Activated CD8-positive, alpha-beta memory T cell treated with anti-CD3 and anti-CD28 coated beads for 24 hours (primary cell): ENCODE measurements around the gene NME2.
"Not testable (repeated sequence)": the region's sequence is repeated elsewhere in the genome, so short reads cannot be mapped to it uniquely, and the experiment has no call there.

Experiments used
- DNase-seq: peaks from one replicate; pipeline ENCODE4 v3.0.0-alpha.2; 2020

NME2 gene

GRCh38 chr17:51153210-51154072, 12.8 kb upstream of the NME2 start, which contains the start of gene NME1:
TSS of gene NME1 (plus strand) at chr17:51153559. CDS start at chr17:51155655, 2,096 bp downstream.
- peak; percentile 100 for DNase-seq

DNA sequence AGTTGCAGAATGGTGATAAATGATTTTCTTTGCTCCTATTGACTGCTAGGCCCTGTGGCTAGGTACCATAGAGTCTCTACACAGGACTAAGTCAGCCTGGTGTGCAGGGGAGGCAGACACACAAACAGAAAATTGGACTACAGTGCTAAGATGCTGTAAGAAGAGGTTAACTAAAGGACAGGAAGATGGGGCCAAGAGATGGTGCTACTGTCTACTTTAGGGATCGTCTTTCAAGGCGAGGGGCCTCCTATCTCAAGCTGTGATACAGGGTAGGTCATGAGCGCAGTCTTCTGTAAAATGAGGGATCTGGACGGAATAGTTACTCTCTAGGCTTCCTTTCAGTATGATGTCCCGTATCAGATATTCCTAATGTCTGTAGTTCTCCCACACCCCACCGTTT, 12.0 kb upstream of the NME2 start:
- DNase-seq: no peak

DNA sequence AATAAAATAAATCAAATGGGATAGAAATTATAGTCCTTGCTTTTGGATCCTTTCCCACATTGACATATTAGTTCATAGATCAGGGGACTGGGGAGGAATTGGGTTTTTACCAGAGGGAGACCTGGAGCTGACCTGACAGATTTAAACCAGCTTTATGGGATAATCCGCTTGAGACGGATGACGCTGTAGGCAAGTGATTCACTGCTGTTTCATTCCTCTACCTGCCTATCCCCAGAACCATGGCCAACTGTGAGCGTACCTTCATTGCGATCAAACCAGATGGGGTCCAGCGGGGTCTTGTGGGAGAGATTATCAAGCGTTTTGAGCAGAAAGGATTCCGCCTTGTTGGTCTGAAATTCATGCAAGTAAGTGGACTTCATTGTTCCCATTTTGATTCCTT, 10.8 kb upstream of the NME2 start:
- no peak for DNase-seq

- no peak for DNase-seq
These were observed 6.6 kb upstream of the NME2 start for GRCh38 chr17:51159604-51160003.

- peak; percentile 17 for DNase-seq
These were observed 4.7 kb upstream of the NME2 start for GRCh38 chr17:51161541-51161940.

GRCh38 chr17:51164911-51165679, 1.1 kb upstream of the NME2 start:
- peak; percentile 52 for DNase-seq

- no peak for DNase-seq
These were observed 472 bp upstream of the NME2 start for GRCh38 chr17:51165680-51166197.

GRCh38 chr17:51166987-51167931, 1.0 kb downstream of the NME2 start:
- peak; percentile 92 for DNase-seq

DNA sequence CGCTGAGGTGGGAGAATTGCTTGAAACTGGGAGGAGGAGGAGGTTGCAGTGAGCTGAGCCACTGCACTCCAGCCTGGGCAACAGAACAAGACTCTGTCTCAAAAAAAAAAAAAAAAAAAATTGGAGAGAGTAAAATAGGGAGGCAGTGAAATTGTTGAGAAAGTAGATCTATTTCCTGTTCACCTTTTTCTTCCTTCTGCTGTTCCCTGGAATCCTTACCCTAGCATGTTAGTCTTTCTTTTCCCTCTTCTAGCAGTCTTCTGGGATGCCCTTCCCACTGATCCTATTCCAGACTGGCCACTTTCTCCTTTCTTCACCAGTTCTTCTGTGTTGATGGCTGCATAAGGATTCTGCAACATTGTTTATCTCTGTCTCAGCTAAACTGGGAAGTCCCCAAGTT, 3.1 kb downstream of the NME2 start:
- DNase-seq: no peak

- DNase-seq: no peak
These were observed 4.5 kb downstream of the NME2 start for GRCh38 chr17:51170736-51171135.

DNA sequence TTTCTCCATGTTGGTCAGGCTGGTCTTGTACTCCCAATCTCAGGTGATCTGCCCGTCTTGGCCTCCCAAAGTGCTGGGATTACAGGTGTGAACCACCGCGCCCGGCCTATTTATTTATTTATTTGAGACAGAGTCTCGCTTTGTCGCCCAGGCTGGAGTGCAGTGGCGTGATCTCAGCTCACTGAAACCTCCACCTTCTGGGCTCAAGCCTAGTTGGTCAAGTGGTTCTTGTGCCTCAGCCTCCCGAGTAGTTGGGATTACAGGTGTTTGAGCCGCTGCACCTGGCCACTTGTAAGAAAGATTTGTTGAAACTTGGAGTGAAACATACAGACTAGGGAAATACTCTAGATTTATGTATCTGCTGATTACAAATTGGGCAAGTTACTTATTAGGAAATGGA, 5.8 kb downstream of the NME2 start:
- DNase-seq: not testable (repeated sequence)

GRCh38 chr17:51180486-51180885, 14.3 kb downstream of the NME2 start:
- peak; percentile 9 for DNase-seq

DNA sequence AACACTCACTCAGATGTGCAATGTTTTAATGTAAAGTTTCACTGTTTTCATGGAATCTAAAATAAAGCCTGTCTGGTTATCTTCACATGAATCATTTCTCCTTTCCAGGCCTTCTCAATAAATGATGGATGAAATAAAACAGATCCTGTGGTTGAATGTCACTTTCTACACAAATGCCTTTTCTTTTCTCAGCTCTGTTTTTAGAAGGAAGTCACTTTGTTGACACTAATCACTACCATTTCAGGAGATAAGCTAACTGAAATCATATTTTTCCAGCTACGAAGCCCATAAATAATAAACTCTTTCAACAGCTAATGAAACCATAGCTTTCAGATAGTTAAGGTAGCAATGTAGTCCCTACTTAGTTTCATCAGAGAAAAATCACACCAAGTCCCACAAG, 17.9 kb downstream of the NME2 start:
- DNase-seq: no peak

DNA sequence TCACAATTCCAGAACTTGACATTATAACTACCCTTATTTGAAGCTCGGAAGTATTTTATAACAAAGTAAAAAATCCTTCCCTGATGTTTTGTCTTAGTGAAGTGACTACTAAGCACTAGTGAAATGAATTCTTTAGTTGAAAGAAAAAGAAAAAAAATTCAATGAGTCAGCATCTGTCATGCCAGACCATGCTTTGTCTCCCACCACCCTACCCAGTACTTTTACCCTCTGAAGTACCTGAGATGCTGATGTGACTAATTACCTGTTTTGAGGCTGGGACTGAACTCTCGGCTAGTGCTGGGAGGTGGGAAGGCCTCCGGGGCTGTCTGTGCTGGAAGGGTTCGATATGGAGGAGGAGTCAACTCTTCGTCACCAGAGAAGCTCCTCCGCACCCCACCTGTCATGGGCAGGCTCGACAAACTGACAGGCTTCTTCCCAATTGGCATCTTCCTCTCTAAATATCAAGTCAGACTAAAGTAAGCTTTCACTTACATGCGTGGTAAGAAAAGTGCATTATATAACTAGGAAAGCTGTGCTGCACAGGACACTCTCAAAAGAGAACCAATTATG, 19.6 kb downstream of the NME2 start:
- no peak for DNase-seq

GRCh38 chr17:51188271-51188833, 22.1 kb downstream of the NME2 start:
- DNase-seq: no peak

DNA sequence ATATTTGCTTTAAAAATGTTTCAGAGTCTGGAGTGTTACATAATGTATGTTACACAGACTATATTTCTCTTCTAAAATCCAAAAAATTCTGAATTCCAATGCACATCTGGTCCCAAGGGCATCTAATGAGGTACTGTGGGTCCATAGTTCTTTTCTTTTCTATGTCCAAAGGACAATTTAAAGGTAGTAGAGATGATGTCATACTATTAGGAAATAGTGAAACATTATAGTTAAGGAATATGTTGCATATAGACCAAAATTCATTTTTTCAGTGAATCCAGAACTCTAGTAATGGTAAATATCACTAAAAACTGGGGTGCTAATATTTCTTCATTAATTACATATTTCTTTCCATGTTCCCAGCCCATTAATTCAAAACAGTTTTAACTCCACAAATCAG, 23.0 kb downstream of the NME2 start:
- DNase-seq: no peak

- no peak for DNase-seq
These were observed 23.4 kb downstream of the NME2 start for GRCh38 chr17:51189628-51190027.

- no peak for DNase-seq
These were observed 25.7 kb downstream of the NME2 start for GRCh38 chr17:51191895-51192294.

DNA sequence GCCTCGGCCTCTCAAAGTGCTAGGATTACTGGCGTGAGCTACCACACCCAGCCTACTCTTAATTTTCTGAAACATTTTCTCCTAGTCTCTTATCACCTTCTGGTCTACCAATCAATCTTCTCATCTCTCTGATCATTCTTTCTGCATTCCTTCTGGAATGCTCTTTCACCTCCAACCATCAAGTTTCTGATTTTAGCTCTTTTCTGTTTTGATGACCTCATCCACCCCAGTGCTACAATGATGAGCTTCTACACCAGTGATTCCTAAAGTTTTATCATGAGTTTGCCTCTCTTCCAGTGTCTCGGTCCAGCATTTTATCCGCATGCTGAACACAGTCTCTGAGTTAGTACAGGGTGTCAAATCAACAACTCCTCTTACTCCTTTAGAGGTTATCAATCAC, 31.5 kb downstream of the NME2 start:
- DNase-seq: no peak

- DNase-seq: no peak
These were observed 34.1 kb downstream of the NME2 start for GRCh38 chr17:51200295-51200694.

DNA sequence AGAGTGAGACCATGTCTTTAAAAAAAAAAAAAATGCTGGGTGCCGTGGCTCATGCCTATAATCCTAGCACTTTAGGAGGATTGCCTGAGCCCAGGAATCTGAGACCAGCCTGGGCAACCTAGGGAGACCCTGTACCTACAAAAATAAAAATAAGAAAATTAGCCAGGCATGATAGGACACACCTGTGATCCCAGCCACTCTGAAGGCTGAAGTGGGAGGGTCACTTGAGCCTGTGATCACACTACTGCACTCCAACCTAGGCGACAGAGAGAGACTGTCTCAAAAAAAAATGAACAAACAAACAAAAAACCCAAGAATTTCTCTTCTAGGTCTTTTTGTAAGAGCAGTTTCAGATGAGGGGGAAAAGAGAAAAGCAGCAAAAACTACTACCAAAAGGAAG, 34.6 kb downstream of the NME2 start:
- DNase-seq: no peak

DNA sequence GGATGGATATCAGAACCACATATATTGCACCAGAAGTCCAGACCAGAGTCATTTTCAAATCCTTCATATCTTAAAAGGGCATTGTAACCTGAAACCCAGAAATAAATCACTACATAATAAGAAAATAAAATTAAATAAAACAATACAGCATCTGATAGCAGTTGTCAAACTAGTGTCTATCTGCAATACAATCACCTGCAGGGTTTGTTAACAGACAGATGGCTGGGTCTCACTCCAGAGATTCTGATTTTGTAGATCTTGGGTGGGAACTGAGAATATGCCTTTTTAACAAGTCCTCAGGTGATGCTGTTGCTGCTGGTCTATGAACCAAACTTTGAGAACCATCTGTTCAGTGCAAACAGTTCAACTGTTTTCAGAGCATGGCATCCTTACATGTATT, 37.6 kb downstream of the NME2 start:
- no peak for DNase-seq
